SKM-1 (cell line): Measurements from ENCODE around the gene GTF3A.

Experiments
- DNase-seq: peaks from one replicate; lab custom pipeline; 2025; ENCODE audit not compliant: unreplicated experiment; lab: John Stamatoyannopoulos, UW

The GTF3A gene

GRCh38 chr13:27404680-27405079 lies 19.7 kb upstream of the GTF3A start:
- no peak for DNase-seq

- no peak for DNase-seq
Observed at GRCh38 chr13:27405546-27406134, 18.8 kb upstream of the GTF3A start.

- peak; percentile 4 for DNase-seq
Observed at GRCh38 chr13:27406178-27406939, 18.1 kb upstream of the GTF3A start.

GRCh38 chr13:27408074-27408473 lies 16.3 kb upstream of the GTF3A start:
- no peak for DNase-seq

- DNase-seq: no peak
Observed at GRCh38 chr13:27409013-27409412, 15.4 kb upstream of the GTF3A start.

GRCh38 chr13:27411341-27411740 lies 13.1 kb upstream of the GTF3A start:
- DNase-seq: no peak

- DNase-seq: no peak
Observed at GRCh38 chr13:27415116-27415515, 9.3 kb upstream of the GTF3A start.

GRCh38 chr13:27419328-27419727 lies 5.1 kb upstream of the GTF3A start:
- DNase-seq: no peak

GRCh38 chr13:27421101-27421871 lies 3.1 kb upstream of the GTF3A start:
- DNase-seq: no peak

GRCh38 chr13:27423333-27423732 lies 1.1 kb upstream of the GTF3A start:
- DNase-seq: no peak

GRCh38 chr13:27425158-27425917 lies 919 bp downstream of the GTF3A start:
- DNase-seq: no peak

GRCh38 chr13:27425918-27426630 lies 1.7 kb downstream of the GTF3A start:
- peak; percentile 87 for DNase-seq

GRCh38 chr13:27427641-27428040 lies 3.2 kb downstream of the GTF3A start:
- no peak for DNase-seq

- no peak for DNase-seq
Observed at GRCh38 chr13:27428160-27428559, 3.7 kb downstream of the GTF3A start.

GRCh38 chr13:27432180-27432579 lies 7.8 kb downstream of the GTF3A start:
- no peak for DNase-seq

GRCh38 chr13:27432611-27433210 lies 8.3 kb downstream of the GTF3A start:
- no peak for DNase-seq

GRCh38 chr13:27437126-27437525 lies 12.7 kb downstream of the GTF3A start:
- no peak for DNase-seq

- no peak for DNase-seq
Observed at GRCh38 chr13:27440408-27440807, 16.0 kb downstream of the GTF3A start.

GRCh38 chr13:27442071-27442647 lies 17.7 kb downstream of the GTF3A start:
- no peak for DNase-seq

GRCh38 chr13:27442797-27443196 lies 18.4 kb downstream of the GTF3A start:
- DNase-seq: no peak
